GM21786 (cell line): ENCODE results near the gene IDS.
"Not testable (repeated sequence)": the region's sequence is repeated elsewhere in the genome, so short reads cannot be mapped to it uniquely, and the experiment has no call there.

ENCODE experiments used
- ATAC-seq: cut with Tn5 transposase; IDR thresholded peaks from one replicate; pipeline ENCODE4 v1.9.1; 2021; ENCODE audit not compliant: unreplicated experiment

IDS gene

GRCh38 chrX:149527705-149528104 lies 22.6 kb upstream of the IDS start:
- no peak for ATAC-seq

- not testable (repeated sequence) for ATAC-seq
These were observed 21.4 kb upstream of the IDS start for GRCh38 chrX:149526318-149527033.

- peak; percentile 54 for ATAC-seq
These were observed 20.8 kb upstream of the IDS start for GRCh38 chrX:149525903-149526302.

GRCh38 chrX:149525389-149525788 lies 20.3 kb upstream of the IDS start:
- peak; percentile 90 for ATAC-seq

GRCh38 chrX:149522916-149523315 lies 17.8 kb upstream of the IDS start:
- no peak for ATAC-seq

GRCh38 chrX:149521438-149521837 lies 16.3 kb upstream of the IDS start:
- ATAC-seq, result no peak

GRCh38 chrX:149520636-149521277 lies 15.7 kb upstream of the IDS start:
- ATAC-seq, result not testable (repeated sequence)

- ATAC-seq, result no peak
These were observed 13.1 kb upstream of the IDS start for GRCh38 chrX:149518236-149518635.

GRCh38 chrX:149517308-149517707 lies 12.2 kb upstream of the IDS start:
- no peak for ATAC-seq

- no peak for ATAC-seq
These were observed 11.5 kb upstream of the IDS start for GRCh38 chrX:149516604-149517003.

GRCh38 chrX:149515954-149516602 lies 11.0 kb upstream of the IDS start:
- no peak for ATAC-seq

- ATAC-seq, result no peak
These were observed 8.8 kb upstream of the IDS start for GRCh38 chrX:149513825-149514428.

- peak; percentile 75 for ATAC-seq
These were observed 7.2 kb upstream of the IDS start for GRCh38 chrX:149512225-149512885.

GRCh38 chrX:149511081-149511480 lies 6.0 kb upstream of the IDS start:
- no peak for ATAC-seq

GRCh38 chrX:149510386-149510785 lies 5.3 kb upstream of the IDS start:
- ATAC-seq, result no peak

- ATAC-seq, result no peak
These were observed 3.4 kb upstream of the IDS start for GRCh38 chrX:149508467-149508866.

GRCh38 chrX:149506349-149506748 lies 1.2 kb upstream of the IDS start:
- ATAC-seq, result no peak

- ATAC-seq, result no peak
These were observed 565 bp upstream of the IDS start for GRCh38 chrX:149505671-149506070.

GRCh38 chrX:149504226-149504914 lies 736 bp downstream of the IDS start:
- peak; percentile 46 for ATAC-seq

GRCh38 chrX:149503446-149503845 lies 1.7 kb downstream of the IDS start:
- peak; percentile 59 for ATAC-seq

GRCh38 chrX:149502923-149503322 lies 2.2 kb downstream of the IDS start:
- peak; percentile 16 for ATAC-seq
